Stimulated activated CD8-positive, alpha-beta memory T cell treated with anti-CD3 and anti-CD28 coated beads, Interleukin-12 subunit alpha, Interleukin-12 subunit beta, amount 100 ng/mL, for 24 hours (primary cell): ENCODE measurements around the gene SLC28A2.
"Not testable (repeated sequence)": the region's sequence is repeated elsewhere in the genome, so short reads cannot be mapped to it uniquely, and the experiment has no call there.

ENCODE experiments used
- DNase-seq: peaks from one replicate; pipeline ENCODE4 v3.0.0-alpha.2; 2020; ENCODE audit errors: extremely low read depth

SLC28A2 gene

GRCh38 chr15:45262906-45263461, 10.9 kb downstream of the SLC28A2 start:
- no peak for DNase-seq

DNA sequence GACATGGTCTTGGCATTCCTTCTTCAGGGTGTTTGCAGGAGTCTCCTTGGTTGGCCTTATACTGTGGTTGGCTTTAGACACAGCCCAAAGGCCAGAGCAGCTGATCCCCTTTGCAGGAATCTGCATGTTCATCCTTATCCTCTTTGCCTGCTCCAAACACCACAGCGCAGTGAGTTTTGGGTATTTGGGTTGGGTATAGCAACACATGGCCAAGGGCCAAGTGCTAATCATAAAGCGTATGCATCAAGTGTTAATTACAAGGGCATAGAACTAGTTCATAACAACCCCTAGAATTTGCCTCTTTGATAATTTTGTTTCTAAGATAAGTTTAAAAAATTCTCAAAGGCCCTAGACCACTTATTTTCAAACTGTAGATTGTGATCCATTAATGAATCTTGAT, 11.8 kb downstream of the SLC28A2 start:
- DNase-seq, result no peak

DNA sequence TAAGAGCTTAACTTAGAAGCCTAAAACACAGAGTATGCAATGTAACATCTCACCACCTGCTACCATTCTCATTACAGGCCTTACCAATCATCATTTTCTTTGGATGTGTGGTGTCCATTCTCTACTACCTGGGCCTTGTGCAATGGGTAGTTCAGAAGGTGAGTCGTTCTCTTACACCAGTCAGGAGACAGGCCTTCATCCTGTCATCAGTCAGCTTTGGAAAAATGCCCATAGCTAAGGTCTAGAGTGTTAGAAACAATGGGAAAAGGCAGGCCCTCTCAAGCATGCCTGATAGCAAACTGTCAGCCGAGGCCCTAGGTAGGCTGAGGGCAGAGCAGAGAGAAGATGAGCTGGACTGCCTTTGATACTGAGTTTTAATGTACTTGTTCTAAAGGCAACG, 13.5 kb downstream of the SLC28A2 start:
- DNase-seq, result no peak

GRCh38 chr15:45268135-45268534, 16.1 kb downstream of the SLC28A2 start:
- no peak for DNase-seq

DNA sequence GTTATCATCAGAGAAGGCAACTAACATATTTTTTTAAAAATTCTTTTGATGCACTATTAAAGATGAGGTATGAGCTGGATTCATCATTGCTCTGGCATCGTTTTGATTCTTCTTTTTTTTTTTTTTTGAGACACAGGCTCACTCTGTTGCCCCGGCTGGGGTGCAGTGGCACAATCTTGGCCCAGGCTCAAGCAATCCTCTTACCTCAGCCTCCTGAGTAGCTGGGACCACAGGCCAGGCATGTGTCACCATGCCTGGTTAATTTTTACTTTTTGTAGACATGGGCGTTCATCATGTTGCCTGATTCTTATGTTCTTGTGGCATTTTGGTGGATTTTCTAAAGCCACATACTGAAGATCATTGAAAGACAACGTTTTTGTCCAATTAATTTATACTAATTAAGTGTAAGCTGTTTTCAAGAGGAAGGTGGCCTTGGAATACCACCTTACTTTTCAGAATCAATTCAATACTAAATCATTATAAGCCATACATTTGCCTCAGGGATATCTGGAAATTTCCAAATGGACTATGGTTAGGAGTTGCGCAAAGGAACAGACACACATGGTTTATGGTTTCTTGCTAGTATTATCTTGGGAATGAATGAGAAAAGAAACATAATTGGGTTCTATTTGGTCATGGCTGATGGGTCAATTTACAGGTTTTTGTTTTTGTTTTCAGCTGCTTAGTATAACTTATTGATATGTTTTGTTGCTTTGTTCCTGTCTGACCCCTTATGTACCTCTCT, 22.8 kb downstream of the SLC28A2 start:
- no peak for DNase-seq

GRCh38 chr15:45276831-45277230, 24.8 kb downstream of the SLC28A2 start:
- no peak for DNase-seq

- DNase-seq, result peak; percentile 86
These were observed 27.1 kb downstream of the SLC28A2 start for GRCh38 chr15:45279024-45279698.

- no peak for DNase-seq
These were observed 33.4 kb downstream of the SLC28A2 start for GRCh38 chr15:45285413-45285812.

DNA sequence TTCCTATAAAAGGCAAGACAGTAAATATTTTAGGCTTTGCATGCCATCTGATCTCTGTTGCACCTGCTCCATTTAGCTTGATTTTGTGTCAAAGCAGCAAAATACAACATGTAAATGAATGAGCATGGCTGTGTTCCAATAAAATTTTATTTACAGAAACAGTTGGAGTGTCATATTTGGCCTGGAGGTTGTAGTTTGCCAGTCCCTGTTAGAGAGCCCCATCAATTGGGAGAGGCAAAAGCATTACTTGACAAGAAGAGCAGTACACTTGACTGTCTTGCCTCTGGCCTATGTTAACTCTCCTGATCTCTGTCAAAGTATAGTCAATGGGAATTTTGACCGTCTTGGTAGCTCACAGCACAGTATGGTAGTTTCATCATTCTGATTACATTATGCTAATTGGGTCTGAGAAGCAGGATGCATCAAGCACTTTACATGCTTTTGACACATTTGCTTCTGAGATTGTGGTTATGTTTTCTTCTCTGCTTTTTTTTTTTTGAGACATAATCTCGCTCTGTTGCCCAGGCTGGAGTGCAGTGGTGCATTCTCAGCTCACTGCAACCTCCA, 35.4 kb downstream of the SLC28A2 start:
- DNase-seq, result no peak

DNA sequence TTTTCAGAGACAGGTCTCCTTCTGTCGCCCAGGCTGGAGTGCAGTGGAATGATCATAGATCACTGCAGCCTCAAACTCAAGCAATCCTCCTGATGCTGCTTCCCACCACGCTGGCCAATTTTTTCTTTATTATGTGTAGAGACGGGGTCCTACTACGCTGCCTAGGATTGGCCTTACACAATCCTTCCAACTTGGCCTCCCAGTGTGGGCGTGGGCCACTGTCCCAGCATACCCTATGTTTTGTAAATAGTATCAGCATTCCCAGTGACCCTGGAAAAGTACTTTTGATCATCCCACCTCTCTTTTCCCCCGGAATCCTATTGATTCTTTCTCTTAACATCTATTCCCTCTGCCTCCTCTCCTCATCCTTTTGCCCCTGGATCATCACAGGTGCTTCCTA, 36.9 kb downstream of the SLC28A2 start:
- DNase-seq, result no peak

DNA sequence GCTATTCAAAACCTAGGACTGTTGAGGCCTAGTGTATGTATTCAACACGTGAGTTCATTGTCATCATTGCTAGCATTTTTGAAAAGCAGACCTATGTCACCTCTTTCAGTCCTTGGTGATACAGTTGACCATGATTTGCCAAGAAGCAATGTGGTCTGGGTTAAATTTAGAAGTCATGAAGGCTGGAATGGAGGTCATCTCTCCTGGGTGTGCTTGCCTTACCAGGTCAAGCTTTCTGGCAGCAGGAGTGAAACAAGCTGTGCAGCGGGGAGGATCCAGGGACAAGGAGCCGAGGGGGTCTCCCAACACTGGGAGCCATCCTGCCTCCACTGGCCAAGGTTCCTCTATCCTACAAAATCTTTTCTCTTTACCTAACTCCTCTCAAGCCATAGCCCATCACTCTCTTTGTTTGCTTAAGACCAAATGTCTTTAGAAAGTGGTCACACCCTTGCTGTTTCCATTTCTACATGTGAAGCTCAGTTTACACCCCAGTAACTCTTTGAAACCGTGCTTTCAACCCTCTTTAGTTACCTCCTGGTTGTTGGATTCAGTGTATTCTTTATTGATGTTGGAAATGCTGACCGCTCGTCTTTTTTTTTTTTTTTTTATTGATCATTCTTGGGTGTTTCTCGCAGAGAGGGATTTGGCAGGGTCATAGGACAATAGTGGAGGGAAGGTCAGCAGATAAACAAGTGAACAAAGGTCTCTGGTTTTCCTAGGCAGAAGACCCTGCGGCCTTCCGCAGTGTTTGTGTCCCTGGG, 40.0 kb downstream of the SLC28A2 start:
- no peak for DNase-seq

DNA sequence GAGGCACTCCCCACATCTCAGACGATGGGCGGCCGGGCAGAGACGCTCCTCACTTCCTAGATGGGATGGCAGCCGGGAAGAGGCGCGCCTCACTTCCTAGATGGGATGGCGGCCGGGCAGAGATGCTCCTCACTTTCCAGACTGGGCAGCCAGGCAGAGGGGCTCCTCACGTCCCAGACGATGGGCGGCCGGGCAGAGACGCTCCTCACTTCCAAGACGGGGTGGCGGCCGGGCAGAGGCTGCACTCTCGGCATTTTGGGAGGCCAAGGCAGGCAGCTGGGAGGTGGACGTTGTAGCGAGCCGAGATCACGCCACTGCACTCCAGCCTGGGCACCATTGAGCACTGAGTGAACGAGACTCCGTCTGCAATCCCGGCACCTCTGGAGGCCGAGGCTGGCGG, 41.3 kb downstream of the SLC28A2 start:
- not testable (repeated sequence) for DNase-seq

DNA sequence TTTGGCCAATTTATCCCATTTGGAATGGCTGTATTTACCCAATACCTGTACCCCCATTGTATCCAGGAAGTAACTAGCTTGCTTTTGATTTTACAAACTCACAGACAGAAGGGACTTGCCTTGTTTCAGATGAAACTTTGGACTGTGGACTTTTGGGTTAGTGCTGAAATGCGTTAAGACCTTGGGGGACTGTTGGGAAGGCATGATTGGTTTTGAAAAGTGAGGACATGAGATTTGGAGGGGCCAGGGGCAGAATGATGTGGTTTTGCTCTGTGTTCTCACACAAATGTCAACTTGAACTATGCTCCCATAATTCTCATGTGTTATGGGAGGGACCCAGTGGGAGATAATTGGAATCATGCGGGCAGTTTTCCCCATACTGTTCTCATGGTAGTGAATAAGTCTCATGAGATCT, 46.9 kb downstream of the SLC28A2 start:
- DNase-seq, result not testable (repeated sequence)

- no peak for DNase-seq
These were observed 52.7 kb downstream of the SLC28A2 start for GRCh38 chr15:45304711-45305110.

- no peak for DNase-seq
These were observed 54.1 kb downstream of the SLC28A2 start for GRCh38 chr15:45306105-45306504.

DNA sequence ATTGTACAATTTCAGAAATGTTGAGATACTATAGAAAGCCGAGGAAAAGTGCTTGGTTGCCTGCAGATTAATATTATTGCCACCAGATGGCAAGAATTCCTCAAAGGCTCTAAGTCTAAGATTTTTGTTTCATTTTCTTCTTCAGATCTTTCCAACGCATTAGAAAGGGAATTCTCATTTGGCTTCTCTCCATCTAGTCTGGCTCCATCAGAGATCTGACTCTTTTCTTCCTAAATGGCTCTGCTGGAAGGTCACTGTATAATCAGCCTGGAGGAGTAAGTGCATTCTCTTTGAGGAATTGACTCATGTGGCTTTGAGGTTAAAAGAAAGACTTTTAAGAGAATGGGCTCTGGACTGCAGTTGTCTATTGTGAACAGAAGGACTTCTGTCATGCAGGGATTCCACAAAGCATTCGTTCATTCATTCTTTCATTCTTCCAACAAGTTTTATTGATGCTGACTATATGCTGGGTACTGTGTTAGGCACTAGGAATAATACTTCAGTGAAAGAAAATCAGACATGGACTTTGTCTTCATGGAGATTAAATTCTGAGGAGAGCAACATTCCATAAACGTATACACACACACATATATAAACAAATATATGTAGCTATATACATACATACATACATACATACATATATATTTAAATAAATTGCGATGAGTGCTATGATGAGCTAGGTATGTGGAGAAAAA, 55.3 kb downstream of the SLC28A2 start:
- no peak for DNase-seq

GRCh38 chr15:45314117-45314516, 62.1 kb downstream of the SLC28A2 start:
- DNase-seq, result not testable (repeated sequence)

DNA sequence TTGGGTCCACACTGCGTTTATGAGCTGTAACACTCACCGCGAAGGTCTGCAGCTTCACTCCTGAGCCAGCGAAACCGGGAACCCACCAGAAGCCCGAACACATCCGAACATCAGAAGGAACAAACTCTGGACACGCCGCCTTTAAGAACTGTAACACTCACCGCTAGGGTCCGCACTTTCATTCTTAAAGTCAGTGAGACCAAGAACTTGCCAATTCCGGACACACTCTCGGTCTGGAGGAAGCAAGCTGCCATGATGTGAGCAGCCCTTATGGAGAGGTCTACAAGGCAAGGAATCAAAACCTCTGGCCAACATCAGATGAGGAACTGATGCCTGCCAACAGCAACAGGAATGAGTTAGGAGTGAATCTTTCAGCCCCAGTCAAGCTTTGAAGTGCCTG, 62.9 kb downstream of the SLC28A2 start:
- DNase-seq, result no peak

GRCh38 chr15:45319472-45320214, 67.6 kb downstream of the SLC28A2 start:
- DNase-seq, result no peak

DNA sequence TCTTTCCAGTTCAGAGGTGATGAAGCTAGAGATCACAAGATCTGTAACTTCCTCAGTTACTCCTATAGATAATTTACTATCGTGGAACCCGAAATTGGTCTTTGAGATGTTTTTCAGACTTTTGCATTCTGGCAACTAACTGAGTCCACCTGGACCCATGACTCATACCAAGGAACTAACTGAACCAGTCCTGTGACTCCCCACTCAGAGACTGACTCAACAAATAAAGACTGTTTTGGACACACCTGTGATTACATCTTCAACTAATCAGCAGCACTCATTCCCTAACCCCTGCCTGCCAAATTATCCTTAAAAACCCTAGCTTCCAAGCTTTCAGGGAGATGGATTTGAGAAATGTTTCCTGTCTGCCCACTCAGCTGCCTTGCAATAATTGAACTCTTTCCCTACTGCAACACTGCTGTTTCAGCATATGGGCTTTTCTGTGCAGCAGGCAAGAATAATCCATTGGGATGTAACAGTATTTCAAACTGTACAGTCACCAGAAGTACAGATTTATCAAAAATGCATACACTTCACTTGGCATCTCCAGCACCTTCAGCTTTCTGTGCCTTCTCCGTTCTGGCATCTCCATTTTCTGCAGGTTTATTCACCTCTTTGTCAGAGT, 68.7 kb downstream of the SLC28A2 start:
- no peak for DNase-seq
